Loucy (cell line): ENCODE measurements around the gene IL1B.

ENCODE experiments used
- H2AFZ ChIP-seq: fragments of 200-600 bp; sonication (generic); 2 replicates; pipeline ENCODE4 v1.6.0; 2016; ENCODE audit warnings: antibody characterized with exemption, mild to moderate bottlenecking, low read length, moderate library complexity
- H3F3A ChIP-seq: fragments of 200-600 bp; 2 replicates; pipeline ENCODE4 v1.6.0; 2016; ENCODE audit warnings: antibody characterized with exemption, low read depth, mild to moderate bottlenecking
- H3K27me3 ChIP-seq: fragments of 200-600 bp; sonication (generic); 2 replicates; pipeline ENCODE4 v1.6.1; 2014; ENCODE audit warnings: low read length, mild to moderate bottlenecking; ENCODE audit not compliant: insufficient read depth, poor library complexity, severe bottlenecking
- H3K36me3 ChIP-seq: fragments of 200-600 bp; sonication (generic); 2 replicates; pipeline ENCODE4 v1.6.1; 2016; ENCODE audit warnings: low read length; ENCODE audit not compliant: insufficient read depth
- H3K4me1 ChIP-seq: fragments of 200-600 bp; sonication (generic); 2 replicates; pipeline ENCODE4 v1.5.1; 2014; ENCODE audit warnings: low read length, mild to moderate bottlenecking; ENCODE audit not compliant: insufficient read depth, poor library complexity, severe bottlenecking
- H3K4me2 ChIP-seq: fragments of 200-600 bp; sonication (generic); 2 replicates; pipeline ENCODE4 v1.6.0; 2014; ENCODE audit warnings: antibody characterized with exemption, low read length, low read depth, mild to moderate bottlenecking; ENCODE audit not compliant: poor library complexity, severe bottlenecking
- H3K4me3 ChIP-seq: fragments of 200-600 bp; sonication (generic); 2 replicates; pipeline ENCODE4 v1.5.1; 2014; ENCODE audit warnings: low read length, mild to moderate bottlenecking, mixed read lengths; ENCODE audit not compliant: poor library complexity, severe bottlenecking
- H3K79me2 ChIP-seq: fragments of 200-600 bp; sonication (generic); 2 replicates; pipeline ENCODE4 v1.6.1; 2014; ENCODE audit warnings: low read length; ENCODE audit not compliant: insufficient read depth
- H3K9ac ChIP-seq: fragments of 200-600 bp; sonication (generic); 2 replicates; pipeline ENCODE4 v1.6.0; 2014; ENCODE audit warnings: mild to moderate bottlenecking, low read depth, low read length, moderate library complexity; ENCODE audit not compliant: poor library complexity, severe bottlenecking
- H3K9me2 ChIP-seq: fragments of 200-600 bp; sonication (generic); replicated peaks from 2 replicates; pipeline ENCODE4 v1.6.1; 2016; ENCODE audit warnings: low read depth, low read length, mixed read lengths
- H3K9me3 ChIP-seq: fragments of 200-600 bp; sonication (generic); 2 replicates; pipeline ENCODE4 v1.6.1; 2014; ENCODE audit warnings: mild to moderate bottlenecking, antibody characterized with exemption, low read length, low read depth; ENCODE audit not compliant: insufficient read depth
- H4K20me1 ChIP-seq: fragments of 200-600 bp; sonication (generic); 2 replicates; pipeline ENCODE4 v1.6.0; 2014; ENCODE audit warnings: antibody characterized with exemption, low read length, mild to moderate bottlenecking; ENCODE audit not compliant: insufficient read depth, poor library complexity, severe bottlenecking
- EZH2phosphoT487 ChIP-seq: fragments of 200-600 bp; IDR thresholded peaks from 2 replicates; pipeline ENCODE4 v1.6.1; 2018; ENCODE audit warnings: antibody characterized with exemption, mild to moderate bottlenecking, moderate library complexity, borderline replicate concordance
- TF ChIP-seq, protein P1 (sequence below): fragments of 200-600 bp; sonication (generic); conservative IDR thresholded peaks from 2 replicates; pipeline ENCODE4 v1.5.1; 2014; ENCODE audit warnings: mild to moderate bottlenecking, antibody characterized with exemption, low read length

Gene IL1B

DNA sequence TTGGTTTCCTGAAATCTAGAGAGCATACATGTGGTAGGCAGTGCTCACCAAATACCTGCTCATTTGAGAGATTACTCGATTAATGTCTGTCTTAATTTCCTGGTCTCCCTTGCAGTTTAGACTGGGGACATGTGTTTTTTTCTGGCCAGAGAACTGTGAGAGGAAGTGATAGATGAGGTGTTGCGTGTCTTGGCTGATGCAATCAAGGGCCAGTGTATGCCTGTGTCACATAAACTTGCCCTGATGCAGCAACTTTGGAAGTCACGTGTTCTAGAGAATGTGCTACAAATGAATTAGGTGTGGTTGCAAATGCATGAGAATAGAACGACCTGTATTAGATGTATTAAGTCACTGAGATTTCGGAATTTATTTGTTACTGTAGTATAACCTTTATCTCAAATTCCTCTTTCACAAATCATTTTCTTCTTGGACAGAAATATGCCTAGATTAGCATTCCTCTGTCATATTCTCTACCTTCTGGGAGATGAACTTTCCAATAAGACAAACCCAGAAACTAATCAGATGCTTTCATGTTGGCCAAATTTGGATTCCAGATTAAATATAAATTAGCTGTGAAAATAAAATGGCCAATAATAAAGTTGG lies 42.3 kb downstream of the IL1B start:
- no peaks in the 10 kb centered on the region for H3F3A ChIP-seq
- no peaks in the 10 kb centered on the region for H3K9me3 ChIP-seq
- no peak overlapping the region for H2AFZ ChIP-seq
- no peak for TF ChIP-seq EZH2phosphoT487
- TF ChIP-seq, protein P1, sequence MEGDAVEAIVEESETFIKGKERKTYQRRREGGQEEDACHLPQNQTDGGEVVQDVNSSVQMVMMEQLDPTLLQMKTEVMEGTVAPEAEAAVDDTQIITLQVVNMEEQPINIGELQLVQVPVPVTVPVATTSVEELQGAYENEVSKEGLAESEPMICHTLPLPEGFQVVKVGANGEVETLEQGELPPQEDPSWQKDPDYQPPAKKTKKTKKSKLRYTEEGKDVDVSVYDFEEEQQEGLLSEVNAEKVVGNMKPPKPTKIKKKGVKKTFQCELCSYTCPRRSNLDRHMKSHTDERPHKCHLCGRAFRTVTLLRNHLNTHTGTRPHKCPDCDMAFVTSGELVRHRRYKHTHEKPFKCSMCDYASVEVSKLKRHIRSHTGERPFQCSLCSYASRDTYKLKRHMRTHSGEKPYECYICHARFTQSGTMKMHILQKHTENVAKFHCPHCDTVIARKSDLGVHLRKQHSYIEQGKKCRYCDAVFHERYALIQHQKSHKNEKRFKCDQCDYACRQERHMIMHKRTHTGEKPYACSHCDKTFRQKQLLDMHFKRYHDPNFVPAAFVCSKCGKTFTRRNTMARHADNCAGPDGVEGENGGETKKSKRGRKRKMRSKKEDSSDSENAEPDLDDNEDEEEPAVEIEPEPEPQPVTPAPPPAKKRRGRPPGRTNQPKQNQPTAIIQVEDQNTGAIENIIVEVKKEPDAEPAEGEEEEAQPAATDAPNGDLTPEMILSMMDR, result no peak
- H3K4me2 ChIP-seq, result no peak overlapping the region
- H4K20me1 ChIP-seq, result no peaks in the 10 kb centered on the region
- H3K4me1 ChIP-seq, result peaks cover 2% of the 10 kb centered on the region
- H3K79me2 ChIP-seq, result no peaks in the 10 kb centered on the region
- no peaks in the 10 kb centered on the region for H3K27me3 ChIP-seq
- no peak overlapping the region for H3K4me3 ChIP-seq
- H3K9ac ChIP-seq, result no peak overlapping the region
- H3K36me3 ChIP-seq, result no peaks in the 10 kb centered on the region
- H3K9me2 ChIP-seq, result no peaks in the 10 kb centered on the region

DNA sequence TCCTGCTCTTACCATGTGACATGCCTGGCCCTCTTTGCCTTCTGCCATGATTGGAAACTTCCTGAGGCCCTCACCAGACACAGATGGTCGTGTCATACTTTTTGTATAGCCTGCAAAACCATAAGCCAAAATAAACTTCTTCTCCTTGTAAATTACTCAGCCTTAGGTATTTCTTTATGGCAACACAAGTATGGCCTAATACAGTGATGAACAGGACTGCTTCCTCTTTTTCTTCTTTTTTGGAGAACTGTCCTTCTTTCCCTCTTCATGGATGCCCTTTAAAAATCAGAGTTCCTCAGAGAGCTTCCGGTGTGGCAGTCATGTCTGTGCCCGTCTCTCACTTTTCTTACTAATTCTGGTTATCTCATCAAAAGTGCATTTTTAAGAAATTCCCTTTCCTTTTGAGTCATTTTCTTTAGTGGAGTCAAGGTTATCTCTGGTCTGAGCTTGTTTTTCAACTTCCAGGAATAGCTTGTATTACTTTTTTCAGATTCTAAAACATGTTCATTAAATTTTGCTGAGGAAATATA lies 43.1 kb downstream of the IL1B start:
- no peaks in the 10 kb centered on the region for H3K36me3 ChIP-seq
- no peaks in the 10 kb centered on the region for H3K27me3 ChIP-seq
- H3K4me1 ChIP-seq, result peaks cover 2% of the 10 kb centered on the region
- H3K4me2 ChIP-seq, result no peak overlapping the region
- no peaks in the 10 kb centered on the region for H3K79me2 ChIP-seq
- H3F3A ChIP-seq, result no peaks in the 10 kb centered on the region
- no peak overlapping the region for H3K9ac ChIP-seq
- TF ChIP-seq, protein P1, result no peak
- no peak for TF ChIP-seq EZH2phosphoT487
- H4K20me1 ChIP-seq, result no peaks in the 10 kb centered on the region
- H3K9me2 ChIP-seq, result no peaks in the 10 kb centered on the region
- H3K4me3 ChIP-seq, result no peak overlapping the region
- no peak overlapping the region for H2AFZ ChIP-seq
- no peaks in the 10 kb centered on the region for H3K9me3 ChIP-seq

DNA sequence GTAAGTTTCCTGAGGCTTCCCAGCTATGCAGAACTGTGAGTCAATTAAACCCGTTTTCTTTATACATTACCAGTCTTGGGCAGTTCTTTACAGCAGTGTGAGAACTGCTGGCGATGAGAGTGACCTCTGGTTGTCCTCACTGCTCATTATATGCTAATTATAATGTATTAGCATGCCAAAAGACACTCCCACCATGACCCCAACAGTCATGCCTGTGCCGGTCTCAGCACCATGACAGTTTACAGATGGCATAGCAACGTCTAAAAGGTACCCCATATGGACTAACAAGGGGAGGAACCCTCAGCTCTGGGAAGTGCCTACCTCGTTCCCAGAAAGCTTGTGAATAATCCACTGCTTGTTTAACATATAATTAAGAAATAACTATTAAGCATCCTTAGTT lies 44.2 kb downstream of the IL1B start:
- no peaks in the 10 kb centered on the region for H3K36me3 ChIP-seq
- H3K27me3 ChIP-seq, result no peaks in the 10 kb centered on the region
- H3F3A ChIP-seq, result no peaks in the 10 kb centered on the region
- TF ChIP-seq, protein P1, result no peak
- TF ChIP-seq EZH2phosphoT487, result no peak
- H3K4me2 ChIP-seq, result no peak overlapping the region
- no peak overlapping the region for H3K4me3 ChIP-seq
- H3K4me1 ChIP-seq, result peaks cover 2% of the 10 kb centered on the region
- no peaks in the 10 kb centered on the region for H3K9me2 ChIP-seq
- H3K9ac ChIP-seq, result no peak overlapping the region
- H2AFZ ChIP-seq, result no peak overlapping the region
- no peaks in the 10 kb centered on the region for H3K79me2 ChIP-seq
- H3K9me3 ChIP-seq, result no peaks in the 10 kb centered on the region
- H4K20me1 ChIP-seq, result no peaks in the 10 kb centered on the region
